ENCODE data around the gene ATG4D. TPM values are rescaled to one million over a fixed set of nuclear protein-coding genes. Genes with fewer than 3 reads are reported as not detected.
A peak's percentile ranks its signal among the peaks of the same experiment; 100 is the strongest.
"Not testable (repeated sequence)": the region's sequence is repeated elsewhere in the genome, so short reads cannot be mapped to it uniquely, and the experiment has no call there.

The ATG4D gene
- total RNA-seq, 1 donor from 2014 or later = 29.5 TPM

GRCh38 chr19:10519421-10519820 lies 24.3 kb upstream of the ATG4D start:
- DNase-seq (ENCODE audit: low spot score) = no peak

GRCh38 chr19:10520652-10521318 lies 22.9 kb upstream of the ATG4D start:
- DNase-seq (ENCODE audit: low spot score) = no peak

GRCh38 chr19:10521461-10522171 lies 22.1 kb upstream of the ATG4D start:
- DNase-seq (ENCODE audit: low spot score) = no peak

- no peak for DNase-seq (ENCODE audit: low spot score)
These were observed 20.5 kb upstream of the ATG4D start for GRCh38 chr19:10523135-10523636.

- DNase-seq (ENCODE audit: low spot score) = no peak
These were observed 18.1 kb upstream of the ATG4D start for GRCh38 chr19:10525636-10526035.

GRCh38 chr19:10526887-10527286 lies 16.8 kb upstream of the ATG4D start:
- not testable (repeated sequence) for DNase-seq (ENCODE audit: low spot score)

GRCh38 chr19:10532457-10532856 lies 11.2 kb upstream of the ATG4D start:
- DNase-seq (ENCODE audit: low spot score) = no peak

- no peak for DNase-seq (ENCODE audit: low spot score)
These were observed 9.9 kb upstream of the ATG4D start for GRCh38 chr19:10533646-10534386.

- no peak for DNase-seq (ENCODE audit: low spot score)
These were observed 8.1 kb upstream of the ATG4D start for GRCh38 chr19:10535613-10536012.

GRCh38 chr19:10537668-10538067 lies 6.0 kb upstream of the ATG4D start:
- no peak for DNase-seq (ENCODE audit: low spot score)

- no peak for DNase-seq (ENCODE audit: low spot score)
These were observed 5.3 kb upstream of the ATG4D start for GRCh38 chr19:10538204-10538983.

GRCh38 chr19:10539016-10539415 lies 4.7 kb upstream of the ATG4D start:
- not testable (repeated sequence) for DNase-seq (ENCODE audit: low spot score)

GRCh38 chr19:10543059-10543419 lies 665 bp upstream of the ATG4D start:
- no peak for DNase-seq (ENCODE audit: low spot score)

- peak; percentile 18 for DNase-seq (ENCODE audit: low spot score)
These were observed 593 bp downstream of the ATG4D start for GRCh38 chr19:10544242-10544752.

- no peak for DNase-seq (ENCODE audit: low spot score)
These were observed 1.1 kb downstream of the ATG4D start for GRCh38 chr19:10544753-10545251.

GRCh38 chr19:10546817-10547216 lies 3.1 kb downstream of the ATG4D start:
- no peak for DNase-seq (ENCODE audit: low spot score)

- no peak for DNase-seq (ENCODE audit: low spot score)
These were observed 5.1 kb downstream of the ATG4D start for GRCh38 chr19:10548746-10549276.

GRCh38 chr19:10549733-10550132 lies 6.0 kb downstream of the ATG4D start:
- no peak for DNase-seq (ENCODE audit: low spot score)

GRCh38 chr19:10550336-10550735 lies 6.6 kb downstream of the ATG4D start:
- DNase-seq (ENCODE audit: low spot score) = no peak

GRCh38 chr19:10551006-10551405 lies 7.3 kb downstream of the ATG4D start:
- not testable (repeated sequence) for DNase-seq (ENCODE audit: low spot score)

GRCh38 chr19:10551698-10552301 lies 8.1 kb downstream of the ATG4D start:
- DNase-seq (ENCODE audit: low spot score) = no peak
